Fibroblast of lung (primary cell): ENCODE measurements around the gene SMCO3.

ENCODE experiments used
- EZH2 ChIP-seq: IDR thresholded peaks from 2 replicates; pipeline ENCODE4 v1.5.1; 2012; ENCODE audit warnings: low read length, control low read depth, mild to moderate bottlenecking; ENCODE audit errors: missing control alignments
- TF ChIP-seq, protein P1 (sequence below), 2 donors: IDR thresholded peaks in 1 of 2; conservative IDR thresholded peaks in 1 of 2; 1 replicate in 1 of 2; 2 replicates in 1 of 2; pipeline ENCODE4 v1.5.1; 2011 to 2012; ENCODE audit warnings: low read length in 2 of 2, control low read depth in 1 of 2, inconsistent platforms in 1 of 2, low read depth in 1 of 2, mild to moderate bottlenecking in 1 of 2

DNA sequence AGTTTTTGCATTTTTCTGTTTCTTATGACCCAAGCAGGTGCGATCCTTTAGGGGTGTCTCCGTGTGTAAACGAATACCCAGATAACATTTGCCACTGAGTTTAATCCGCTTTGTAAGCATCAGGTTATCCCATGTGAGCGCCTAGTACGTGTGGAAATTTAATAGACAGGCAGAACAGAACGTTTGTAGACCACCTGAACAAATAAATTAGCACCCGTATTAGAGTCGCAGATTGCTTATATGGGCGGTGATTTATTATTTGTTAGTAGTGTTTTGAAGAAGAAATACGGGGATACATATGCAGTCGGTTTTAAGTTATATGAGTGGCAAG, 10.2 kb downstream of the SMCO3 start:
- TF ChIP-seq, protein P1, sequence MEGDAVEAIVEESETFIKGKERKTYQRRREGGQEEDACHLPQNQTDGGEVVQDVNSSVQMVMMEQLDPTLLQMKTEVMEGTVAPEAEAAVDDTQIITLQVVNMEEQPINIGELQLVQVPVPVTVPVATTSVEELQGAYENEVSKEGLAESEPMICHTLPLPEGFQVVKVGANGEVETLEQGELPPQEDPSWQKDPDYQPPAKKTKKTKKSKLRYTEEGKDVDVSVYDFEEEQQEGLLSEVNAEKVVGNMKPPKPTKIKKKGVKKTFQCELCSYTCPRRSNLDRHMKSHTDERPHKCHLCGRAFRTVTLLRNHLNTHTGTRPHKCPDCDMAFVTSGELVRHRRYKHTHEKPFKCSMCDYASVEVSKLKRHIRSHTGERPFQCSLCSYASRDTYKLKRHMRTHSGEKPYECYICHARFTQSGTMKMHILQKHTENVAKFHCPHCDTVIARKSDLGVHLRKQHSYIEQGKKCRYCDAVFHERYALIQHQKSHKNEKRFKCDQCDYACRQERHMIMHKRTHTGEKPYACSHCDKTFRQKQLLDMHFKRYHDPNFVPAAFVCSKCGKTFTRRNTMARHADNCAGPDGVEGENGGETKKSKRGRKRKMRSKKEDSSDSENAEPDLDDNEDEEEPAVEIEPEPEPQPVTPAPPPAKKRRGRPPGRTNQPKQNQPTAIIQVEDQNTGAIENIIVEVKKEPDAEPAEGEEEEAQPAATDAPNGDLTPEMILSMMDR (conservative IDR thresholded peaks at IDR 0.05 in 1 of 2, IDR thresholded peaks at IDR 0.05 in 1 of 2; ENCODE audit: low read depth in 1 of 2, low read length in 2 of 2): no peak
- no peak for TF ChIP-seq EZH2
